ENCODE data around the gene FAM229A. TPM values are rescaled to one million over a fixed set of nuclear protein-coding genes. Genes with fewer than 3 reads are reported as not detected.
A peak's percentile ranks its signal among the peaks of the same experiment; 100 is the strongest.

FAM229A gene
- total RNA-seq, 1 donor from 2014 or later = 11.7 TPM

DNA sequence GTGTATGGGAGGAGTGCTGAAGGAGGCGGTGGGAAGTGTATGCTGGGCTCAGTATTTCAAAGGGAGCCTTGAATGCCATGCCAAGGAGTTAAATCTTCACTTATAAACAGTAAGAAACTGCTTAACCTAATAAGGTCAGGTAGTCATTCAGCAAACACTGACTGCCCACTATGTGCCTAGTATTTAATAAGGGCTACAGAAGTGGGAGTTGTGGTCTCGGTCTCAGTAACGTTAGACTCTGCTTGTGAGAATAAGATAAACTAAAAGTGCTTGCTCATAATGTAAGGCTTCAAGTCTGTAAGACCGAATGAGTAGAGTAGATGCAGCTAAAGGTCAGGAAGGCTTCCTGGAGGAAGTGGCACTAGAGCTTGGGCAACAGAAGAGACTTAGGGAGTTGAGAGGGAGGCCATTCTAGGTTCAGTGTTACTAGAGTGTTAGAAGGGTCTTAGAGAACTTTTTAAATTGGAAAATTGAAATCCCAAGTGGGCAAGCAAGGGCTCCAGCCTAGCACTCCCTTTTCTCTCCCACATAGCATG is 32.3 kb downstream of the FAM229A start:
- intact Hi-C loops (cut with micrococcal nuclease) = loop anchor here (10.0 kb wide), 1 partner anchor 395 kb away; the partner anchor contains the start of gene PTP4A2
- Mint-ChIP-seq H3K4me3 (no peak overlapping the region), H3K27ac (no peak overlapping the region), H3K4me1 (peaks cover 20% of the 10 kb centered on the region), H3K36me3 (ENCODE audit: low read depth) (peaks cover 86% of the 10 kb centered on the region), H3K9me3 (no peaks in the 10 kb centered on the region), H3K27me3 (no peaks in the 10 kb centered on the region)
- TF ChIP-seq, protein P1, sequence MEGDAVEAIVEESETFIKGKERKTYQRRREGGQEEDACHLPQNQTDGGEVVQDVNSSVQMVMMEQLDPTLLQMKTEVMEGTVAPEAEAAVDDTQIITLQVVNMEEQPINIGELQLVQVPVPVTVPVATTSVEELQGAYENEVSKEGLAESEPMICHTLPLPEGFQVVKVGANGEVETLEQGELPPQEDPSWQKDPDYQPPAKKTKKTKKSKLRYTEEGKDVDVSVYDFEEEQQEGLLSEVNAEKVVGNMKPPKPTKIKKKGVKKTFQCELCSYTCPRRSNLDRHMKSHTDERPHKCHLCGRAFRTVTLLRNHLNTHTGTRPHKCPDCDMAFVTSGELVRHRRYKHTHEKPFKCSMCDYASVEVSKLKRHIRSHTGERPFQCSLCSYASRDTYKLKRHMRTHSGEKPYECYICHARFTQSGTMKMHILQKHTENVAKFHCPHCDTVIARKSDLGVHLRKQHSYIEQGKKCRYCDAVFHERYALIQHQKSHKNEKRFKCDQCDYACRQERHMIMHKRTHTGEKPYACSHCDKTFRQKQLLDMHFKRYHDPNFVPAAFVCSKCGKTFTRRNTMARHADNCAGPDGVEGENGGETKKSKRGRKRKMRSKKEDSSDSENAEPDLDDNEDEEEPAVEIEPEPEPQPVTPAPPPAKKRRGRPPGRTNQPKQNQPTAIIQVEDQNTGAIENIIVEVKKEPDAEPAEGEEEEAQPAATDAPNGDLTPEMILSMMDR (IDR thresholded peaks at IDR 0.05) = no peak
- ATAC-seq (ENCODE audit: low read depth) (no peak), DNase-seq (no peak)
- CTCF ChIA-PET = interaction anchor here (1.2 to 1.8 kb wide), 2 partner anchors 13 to 90 kb away, joined by 4 to 6 read pairs; no protein-coding TSS in a partner anchor
- POLR2A ChIA-PET = interaction anchor here (0.5 to 1.1 kb wide), 5 partner anchors 8 to 486 kb away, joined by 3 to 7 read pairs (median 3); partner anchors contain the start of gene HDAC1

DNA sequence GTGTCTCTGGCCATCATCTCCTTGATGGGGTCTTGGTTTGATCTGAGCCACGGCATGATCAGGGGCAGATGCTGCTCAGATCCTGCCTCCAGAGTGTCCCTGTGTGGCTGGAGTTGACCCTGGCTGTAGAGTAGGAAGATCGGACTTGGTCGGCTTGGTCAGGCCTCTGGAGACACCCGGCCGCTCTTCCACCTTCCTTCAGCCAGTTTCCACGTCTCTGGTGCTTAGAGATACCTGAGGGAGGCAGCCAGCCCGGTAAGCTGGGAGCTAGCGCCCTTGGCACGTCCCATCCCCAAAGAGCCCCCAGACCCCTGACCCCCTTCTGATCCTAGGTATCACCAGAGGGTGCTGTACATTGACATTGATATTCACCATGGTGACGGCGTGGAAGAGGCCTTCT is 35.1 kb downstream of the FAM229A start:
- no peak for ATAC-seq (ENCODE audit: low read depth)
- POLR2A ChIA-PET = no interaction called here
- Mint-ChIP-seq H3K4me3 (no peak overlapping the region), H3K36me3 (ENCODE audit: low read depth) (peaks cover 72% of the 10 kb centered on the region), H3K4me1 (peaks cover 23% of the 10 kb centered on the region), H3K27ac (no peak overlapping the region), H3K9me3 (no peaks in the 10 kb centered on the region), H3K27me3 (no peaks in the 10 kb centered on the region)
- TF ChIP-seq, protein P1 (IDR thresholded peaks at IDR 0.05) = no peak
- CTCF ChIA-PET = no interaction called here
- intact Hi-C loops (cut with micrococcal nuclease) = no loop called here
- DNase-seq = no peak

DNA sequence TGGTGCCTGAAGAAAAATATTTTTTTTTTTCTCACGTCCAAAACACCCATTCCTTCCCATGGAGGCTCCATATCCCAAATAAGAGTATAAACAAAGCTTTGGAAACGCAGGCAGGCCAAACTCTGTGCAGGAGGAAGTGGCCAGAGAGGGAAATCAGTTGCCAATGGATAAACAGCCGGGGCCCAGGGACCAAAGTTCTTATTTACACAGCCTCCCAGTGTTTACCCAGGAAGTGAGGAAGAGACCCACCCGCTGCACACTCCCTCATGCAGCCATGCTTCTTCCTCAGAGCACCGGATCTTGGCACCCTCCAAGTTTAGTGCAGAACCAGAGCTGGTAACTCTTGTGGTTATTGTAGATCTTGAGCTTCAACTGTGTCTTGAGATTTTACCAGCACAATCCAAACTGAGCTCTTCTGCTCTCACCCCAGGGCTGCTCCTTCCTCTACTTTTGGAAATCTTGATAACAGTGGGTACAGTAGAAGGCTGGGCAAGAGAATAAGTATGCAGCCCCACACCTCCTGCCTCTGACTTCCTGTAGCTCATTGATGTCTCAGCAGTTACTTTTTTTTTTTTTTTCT is 40.5 kb downstream of the FAM229A start:
- intact Hi-C loops (cut with micrococcal nuclease) = loop anchor here (1.0 to 5.0 kb wide), 3 partner anchors 13 to 40 kb away; partner anchors contain the start of genes FAM229A and TSSK3
- DNase-seq (no peak), ATAC-seq (ENCODE audit: low read depth) (peak; percentile 47)
- peaks cover 71% of the 10 kb centered on the region for H3K4me1 Mint-ChIP-seq
- POLR2A ChIA-PET = interaction anchor here (0.6 to 9.2 kb wide), 18 partner anchors 9 to 368 kb away, joined by 3 to 151 read pairs (median 6); partner anchors contain the start of genes CCDC28B, HDAC1, IQCC and LCK
- H3K36me3 Mint-ChIP-seq (ENCODE audit: low read depth) = peaks cover 36% of the 10 kb centered on the region
- H3K4me3 Mint-ChIP-seq = peak overlapping the region; percentile 68
- no peaks in the 10 kb centered on the region for H3K27me3 Mint-ChIP-seq
- no peaks in the 10 kb centered on the region for H3K9me3 Mint-ChIP-seq
- CTCF ChIA-PET = interaction anchor here (0.7 to 2.2 kb wide), 7 partner anchors 10 to 140 kb away, joined by 3 to 11 read pairs (median 4); partner anchors contain the start of gene MARCKSL1
- peak overlapping the region; percentile 89 for H3K27ac Mint-ChIP-seq
- TF ChIP-seq, protein P1 (IDR thresholded peaks at IDR 0.05) = no peak

DNA sequence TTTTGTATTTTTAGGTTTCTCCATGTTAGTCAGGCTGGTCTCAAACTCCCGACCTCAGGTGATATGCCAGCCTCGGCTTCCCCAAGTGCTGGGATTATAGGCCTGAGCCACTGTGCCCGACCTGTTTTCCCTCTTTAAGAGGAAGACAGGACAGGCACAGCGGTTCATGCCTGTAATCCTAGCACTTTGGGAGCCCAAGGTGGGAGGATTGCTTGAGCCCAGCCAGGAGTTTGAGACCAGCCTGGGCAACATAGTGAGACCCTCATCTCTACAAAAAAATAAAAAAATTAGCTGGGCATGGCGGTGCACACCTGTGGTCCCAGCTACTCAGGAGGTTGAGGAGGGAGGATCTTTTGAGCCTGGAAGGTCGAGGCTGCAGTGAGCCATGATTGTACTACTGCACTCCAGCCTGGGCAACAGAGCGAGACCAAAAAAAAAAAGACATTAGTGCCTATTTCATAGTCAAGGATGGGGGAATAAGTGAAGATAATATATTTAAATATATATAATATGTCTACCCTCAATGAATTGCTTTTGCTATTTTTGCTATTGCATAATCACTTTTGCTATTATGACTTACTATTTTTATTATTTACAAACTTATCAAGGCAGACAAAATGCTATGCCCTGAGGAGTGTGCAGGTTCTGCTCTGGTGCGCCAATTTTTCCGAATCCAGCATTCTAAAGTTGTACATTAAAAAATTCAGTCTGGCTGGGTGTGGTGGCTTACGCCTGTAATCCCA is 44.0 kb downstream of the FAM229A start:
- peaks cover 80% of the 10 kb centered on the region for H3K4me1 Mint-ChIP-seq
- no peak overlapping the region for H3K4me3 Mint-ChIP-seq
- CTCF ChIA-PET = interaction anchor here (1.0 to 6.6 kb wide), 6 partner anchors 13 to 103 kb away, joined by 3 to 51 read pairs (median 14); partner anchors contain the start of genes FAM167B, FAM229A and TSSK3

More for the DNA sequence above, 44.0 kb downstream of the FAM229A start:
- ATAC-seq (ENCODE audit: low read depth) (no peak), DNase-seq (no peak)
- Mint-ChIP-seq H3K36me3 (ENCODE audit: low read depth) (peaks cover 33% of the 10 kb centered on the region), H3K9me3 (no peaks in the 10 kb centered on the region), H3K27ac (peak overlapping the region; percentile 92), H3K27me3 (no peaks in the 10 kb centered on the region)
- TF ChIP-seq, protein P1 (IDR thresholded peaks at IDR 0.05) = no peak
- intact Hi-C loops (cut with micrococcal nuclease) = no loop called here
- POLR2A ChIA-PET = interaction anchor here (0.6 to 9.2 kb wide), 10 partner anchors 9 to 104 kb away, joined by 3 to 151 read pairs (median 8); partner anchors contain the start of genes HDAC1, LCK and MARCKSL1

All from activated B cell treated with CpG ODN at 0.5 μM for 24 hours (primary cell).